HepG2 (cell line): ENCODE measurements around the gene GADD45A. TPM values are rescaled to one million over a fixed set of nuclear protein-coding genes. Genes with fewer than 3 reads are reported as not detected.

ENCODE experiments used
- ATRX ChIP-seq: sonication (generic); formaldehyde crosslinking; IDR thresholded peaks from 2 replicates; pipeline ENCODE4 v1.4.0; 2020; ENCODE audit warnings: missing genetic modification reagents, borderline replicate concordance
- CCAR2 ChIP-seq: fragments of 200-400 bp; formaldehyde crosslinking; optimal IDR thresholded peaks from 2 replicates; pipeline ENCODE3; 2018; ENCODE audit warnings: low read depth, mild to moderate bottlenecking, low read length, moderate library complexity
- MTF2 ChIP-seq: sonication (generic); formaldehyde crosslinking; IDR thresholded peaks from 2 replicates; pipeline ENCODE4 v1.5.0; 2020; ENCODE audit warnings: missing genetic modification reagents, borderline replicate concordance
- NFE2 ChIP-seq: sonication (generic); formaldehyde crosslinking; IDR thresholded peaks from 2 replicates; pipeline ENCODE4 v1.4.0; 2020; ENCODE audit warnings: missing genetic modification reagents
- PTBP1 ChIP-seq: fragments of 200-400 bp; formaldehyde crosslinking; IDR thresholded peaks from 2 replicates; pipeline ENCODE4 v1.6.1; 2018; ENCODE audit warnings: low read length, low read depth; ENCODE audit not compliant: poor library complexity, severe bottlenecking
- SAP130 ChIP-seq: IDR thresholded peaks from 2 replicates; pipeline ENCODE4 v1.6.1; 2016; ENCODE audit warnings: low read depth
- SOX13 ChIP-seq, 3 experiments: fragments of 450-650 bp in 1 of 3; sonication (generic) in 1 of 3; formaldehyde crosslinking in 1 of 3; IDR thresholded peaks in 2 of 3; conservative IDR thresholded peaks in 1 of 3; 2 replicates each; pipeline versions ENCODE4 v1.5.0 to v1.6.1; 2016 to 2020; ENCODE audit warnings: antibody characterized with exemption in 1 of 3, mild to moderate bottlenecking in 1 of 3, missing compliant biosample characterization in 1 of 3, missing genetic modification reagents in 1 of 3, moderate library complexity in 1 of 3
- STAG1 ChIP-seq: sonication (generic); formaldehyde crosslinking; IDR thresholded peaks from 2 replicates; pipeline ENCODE4 v1.4.0; 2020; ENCODE audit warnings: missing genetic modification reagents
- ZEB1 ChIP-seq: IDR thresholded peaks from 2 replicates; pipeline ENCODE4 v1.6.1; 2012; ENCODE audit warnings: mild to moderate bottlenecking, low read depth, inconsistent platforms; ENCODE audit not compliant: insufficient replicate concordance
- ZNF589 ChIP-seq: sonication (generic); formaldehyde crosslinking; conservative IDR thresholded peaks from 2 replicates; pipeline ENCODE4 v1.8.0; 2022; ENCODE audit warnings: mild to moderate bottlenecking, moderate library complexity, missing genetic modification reagents
- ZNF740 ChIP-seq: sonication (generic); formaldehyde crosslinking; IDR thresholded peaks from 2 replicates; pipeline ENCODE4 v1.4.0; 2020; ENCODE audit warnings: missing genetic modification reagents
- ZSCAN12 ChIP-seq: sonication (generic); formaldehyde crosslinking; IDR thresholded peaks from 2 replicates; pipeline ENCODE4 v1.9.0; 2021; ENCODE audit warnings: mild to moderate bottlenecking, missing genetic modification reagents
- ZSCAN29 ChIP-seq: sonication (generic); formaldehyde crosslinking; conservative IDR thresholded peaks from 2 replicates; pipeline ENCODE4 v1.4.0; 2020; ENCODE audit warnings: mild to moderate bottlenecking, missing genetic modification reagents
- ZSCAN30 ChIP-seq: sonication (generic); formaldehyde crosslinking; IDR thresholded peaks from 2 replicates; pipeline ENCODE4 v1.5.0; 2020; ENCODE audit warnings: mild to moderate bottlenecking, missing genetic modification reagents
- ZZZ3 ChIP-seq: sonication (generic); formaldehyde crosslinking; IDR thresholded peaks from 2 replicates; pipeline ENCODE4 v1.4.0; 2020; ENCODE audit warnings: missing genetic modification reagents, mild to moderate bottlenecking, borderline replicate concordance
- polyA plus RNA-seq, 8 experiments: library from polyadenylated mRNA; depleted of rRNA in 3 of 8; stranded (reverse) in 7 of 8; unstranded in 1 of 8; fragments of >200 nt; fragmentation: Illumina TruSeq in 4 of 8; extraction: Trizol in 4 of 8; gene quantifications; 2 replicates each; pipeline versions ENCODE4 v1.2.1 to v1.2.3, GENCODE V29; 2011 to 2016; ENCODE audit warnings: low read depth in 4 of 8, missing spikeins in 1 of 8, mixed read lengths in 1 of 8; ENCODE audit not compliant: insufficient read depth in 1 of 8
- total RNA-seq, 5 experiments: library from RNA; depleted of rRNA; stranded (reverse); fragments of >200 nt; fragmentation: Illumina TruSeq; extraction: Trizol; gene quantifications; 2 replicates each; pipeline ENCODE4 v1.2.3, GENCODE V29; 2016; ENCODE audit warnings: low read depth in 1 of 5
- TF ChIP-seq, protein P1 (sequence below): sonication (generic); formaldehyde crosslinking; IDR thresholded peaks from 2 replicates; pipeline ENCODE4 v1.5.0; 2020; ENCODE audit warnings: mild to moderate bottlenecking, missing genetic modification reagents, borderline replicate concordance
- TF ChIP-seq, protein P2 (sequence below): sonication (generic); formaldehyde crosslinking; IDR thresholded peaks from 2 replicates; pipeline ENCODE4 v1.8.0; 2022; ENCODE audit warnings: low read depth, missing genetic modification reagents
- TF ChIP-seq, protein P3 (sequence below): sonication (generic); formaldehyde crosslinking; IDR thresholded peaks from 2 replicates; pipeline ENCODE4 v1.5.0; 2020; ENCODE audit warnings: mild to moderate bottlenecking, low read depth, missing genetic modification reagents, borderline replicate concordance
- TF ChIP-seq, protein P4 (sequence below): sonication (generic); formaldehyde crosslinking; IDR thresholded peaks from 2 replicates; pipeline ENCODE4 v1.4.0; 2020; ENCODE audit warnings: low read depth, missing genetic modification reagents

GADD45A gene
- total and polyA plus RNA-seq, 2 of the 13 experiments (the other 11 are each of a cell fraction or from before 2014, with no cell fraction given): 33.2 to 46.2 TPM

- TF ChIP-seq, protein P1, sequence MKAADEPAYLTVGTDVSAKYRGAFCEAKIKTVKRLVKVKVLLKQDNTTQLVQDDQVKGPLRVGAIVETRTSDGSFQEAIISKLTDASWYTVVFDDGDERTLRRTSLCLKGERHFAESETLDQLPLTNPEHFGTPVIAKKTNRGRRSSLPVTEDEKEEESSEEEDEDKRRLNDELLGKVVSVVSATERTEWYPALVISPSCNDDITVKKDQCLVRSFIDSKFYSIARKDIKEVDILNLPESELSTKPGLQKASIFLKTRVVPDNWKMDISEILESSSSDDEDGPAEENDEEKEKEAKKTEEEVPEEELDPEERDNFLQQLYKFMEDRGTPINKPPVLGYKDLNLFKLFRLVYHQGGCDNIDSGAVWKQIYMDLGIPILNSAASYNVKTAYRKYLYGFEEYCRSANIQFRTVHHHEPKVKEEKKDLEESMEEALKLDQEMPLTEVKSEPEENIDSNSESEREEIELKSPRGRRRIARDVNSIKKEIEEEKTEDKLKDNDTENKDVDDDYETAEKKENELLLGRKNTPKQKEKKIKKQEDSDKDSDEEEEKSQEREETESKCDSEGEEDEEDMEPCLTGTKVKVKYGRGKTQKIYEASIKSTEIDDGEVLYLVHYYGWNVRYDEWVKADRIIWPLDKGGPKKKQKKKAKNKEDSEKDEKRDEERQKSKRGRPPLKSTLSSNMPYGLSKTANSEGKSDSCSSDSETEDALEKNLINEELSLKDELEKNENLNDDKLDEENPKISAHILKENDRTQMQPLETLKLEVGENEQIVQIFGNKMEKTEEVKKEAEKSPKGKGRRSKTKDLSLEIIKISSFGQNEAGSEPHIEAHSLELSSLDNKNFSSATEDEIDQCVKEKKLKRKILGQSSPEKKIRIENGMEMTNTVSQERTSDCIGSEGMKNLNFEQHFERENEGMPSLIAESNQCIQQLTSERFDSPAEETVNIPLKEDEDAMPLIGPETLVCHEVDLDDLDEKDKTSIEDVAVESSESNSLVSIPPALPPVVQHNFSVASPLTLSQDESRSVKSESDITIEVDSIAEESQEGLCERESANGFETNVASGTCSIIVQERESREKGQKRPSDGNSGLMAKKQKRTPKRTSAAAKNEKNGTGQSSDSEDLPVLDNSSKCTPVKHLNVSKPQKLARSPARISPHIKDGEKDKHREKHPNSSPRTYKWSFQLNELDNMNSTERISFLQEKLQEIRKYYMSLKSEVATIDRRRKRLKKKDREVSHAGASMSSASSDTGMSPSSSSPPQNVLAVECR (CRISPR knock-in tag): peak; percentile 77; the same call in 1 of the 2 replicates
- TF ChIP-seq CCAR2 (no peak), ZNF740 (no peak), PTBP1 (no peak), SOX13 (IDR thresholded peaks at IDR 0.05) (peak; percentile 40; the same call in 1 of the 2 replicates), SOX13 (CRISPR knock-in tag; conservative IDR thresholded peaks at IDR 0.05 in 1 of 2, IDR thresholded peaks at IDR 0.05 in 1 of 2) (peak; percentile 53 to 63; a peak in 2 of 4 replicates), ZSCAN30 (CRISPR knock-in tag) (peak; percentile 95), ZSCAN12 (CRISPR knock-in tag) (no peak; the same call in 1 of the 2 replicates), SAP130 (CRISPR knock-in tag) (peak; percentile 90), ZZZ3 (CRISPR knock-in tag) (no peak), ZNF589 (CRISPR knock-in tag) (peak; percentile 94), ZSCAN29 (CRISPR knock-in tag) (no peak; the same call in 1 of the 2 replicates), MTF2 (CRISPR knock-in tag) (peak; percentile 22; the same call in 1 of the 2 replicates), ZEB1 (no peak), STAG1 (CRISPR knock-in tag) (peak; percentile 49), NFE2 (CRISPR knock-in tag) (no peak), ATRX (no peak)
- TF ChIP-seq, protein P2, sequence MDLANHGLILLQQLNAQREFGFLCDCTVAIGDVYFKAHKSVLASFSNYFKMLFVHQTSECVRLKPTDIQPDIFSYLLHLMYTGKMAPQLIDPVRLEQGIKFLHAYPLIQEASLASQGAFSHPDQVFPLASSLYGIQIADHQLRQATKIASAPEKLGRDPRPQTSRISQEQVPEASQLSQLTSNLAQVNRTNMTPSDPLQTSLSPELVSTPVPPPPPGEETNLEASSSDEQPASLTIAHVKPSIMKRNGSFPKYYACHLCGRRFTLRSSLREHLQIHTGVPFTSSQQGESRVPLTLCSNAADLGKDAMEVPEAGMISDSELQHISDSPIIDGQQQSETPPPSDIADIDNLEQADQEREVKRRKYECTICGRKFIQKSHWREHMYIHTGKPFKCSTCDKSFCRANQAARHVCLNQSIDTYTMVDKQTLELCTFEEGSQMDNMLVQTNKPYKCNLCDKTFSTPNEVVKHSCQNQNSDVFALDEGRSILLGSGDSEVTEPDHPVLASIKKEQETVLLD (CRISPR knock-in tag): peak; percentile 54; the same call in 1 of the 2 replicates
- TF ChIP-seq, protein P3, sequence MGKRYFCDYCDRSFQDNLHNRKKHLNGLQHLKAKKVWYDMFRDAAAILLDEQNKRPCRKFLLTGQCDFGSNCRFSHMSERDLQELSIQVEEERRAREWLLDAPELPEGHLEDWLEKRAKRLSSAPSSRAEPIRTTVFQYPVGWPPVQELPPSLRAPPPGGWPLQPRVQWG (CRISPR knock-in tag): no peak
- TF ChIP-seq, protein P4, sequence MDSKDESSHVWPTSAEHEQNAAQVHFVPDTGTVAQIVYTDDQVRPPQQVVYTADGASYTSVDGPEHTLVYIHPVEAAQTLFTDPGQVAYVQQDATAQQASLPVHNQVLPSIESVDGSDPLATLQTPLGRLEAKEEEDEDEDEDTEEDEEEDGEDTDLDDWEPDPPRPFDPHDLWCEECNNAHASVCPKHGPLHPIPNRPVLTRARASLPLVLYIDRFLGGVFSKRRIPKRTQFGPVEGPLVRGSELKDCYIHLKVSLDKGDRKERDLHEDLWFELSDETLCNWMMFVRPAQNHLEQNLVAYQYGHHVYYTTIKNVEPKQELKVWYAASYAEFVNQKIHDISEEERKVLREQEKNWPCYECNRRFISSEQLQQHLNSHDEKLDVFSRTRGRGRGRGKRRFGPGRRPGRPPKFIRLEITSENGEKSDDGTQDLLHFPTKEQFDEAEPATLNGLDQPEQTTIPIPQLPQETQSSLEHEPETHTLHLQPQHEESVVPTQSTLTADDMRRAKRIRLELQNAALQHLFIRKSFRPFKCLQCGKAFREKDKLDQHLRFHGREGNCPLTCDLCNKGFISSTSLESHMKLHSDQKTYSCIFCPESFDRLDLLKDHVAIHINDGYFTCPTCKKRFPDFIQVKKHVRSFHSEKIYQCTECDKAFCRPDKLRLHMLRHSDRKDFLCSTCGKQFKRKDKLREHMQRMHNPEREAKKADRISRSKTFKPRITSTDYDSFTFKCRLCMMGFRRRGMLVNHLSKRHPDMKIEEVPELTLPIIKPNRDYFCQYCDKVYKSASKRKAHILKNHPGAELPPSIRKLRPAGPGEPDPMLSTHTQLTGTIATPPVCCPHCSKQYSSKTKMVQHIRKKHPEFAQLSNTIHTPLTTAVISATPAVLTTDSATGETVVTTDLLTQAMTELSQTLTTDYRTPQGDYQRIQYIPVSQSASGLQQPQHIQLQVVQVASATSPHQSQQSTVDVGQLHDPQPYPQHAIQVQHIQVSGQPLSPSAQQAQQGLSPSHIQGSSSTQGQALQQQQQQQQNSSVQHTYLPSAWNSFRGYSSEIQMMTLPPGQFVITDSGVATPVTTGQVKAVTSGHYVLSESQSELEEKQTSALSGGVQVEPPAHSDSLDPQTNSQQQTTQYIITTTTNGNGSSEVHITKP (CRISPR knock-in tag): 0 out of 2 replicates have a peak, but pooled peaks have one; percentile 20
Observed at GRCh38 chr1:67685067-67685557, at the start of gene GADD45A (continued).
